NT2/D1 (cell line): ENCODE data around the gene NRCAM.

Experiments
- DNase-seq: peaks from one replicate; pipeline ENCODE4 v3.0.0-alpha.2; 2011; ENCODE audit warnings: low read depth, low spot score
- H3K27me3 ChIP-seq: 2 replicates; pipeline ENCODE4 v1.6.0; 2011; ENCODE audit warnings: mild to moderate bottlenecking; ENCODE audit not compliant: insufficient read length, insufficient read depth
- H3K36me3 ChIP-seq: 2 replicates; pipeline ENCODE4 v1.6.1; 2011; ENCODE audit warnings: mild to moderate bottlenecking, low read length, mixed read lengths; ENCODE audit not compliant: insufficient read depth, insufficient read length
- H3K4me1 ChIP-seq: 2 replicates; pipeline ENCODE4 v1.5.1; 2011; ENCODE audit not compliant: insufficient read depth, insufficient read length
- H3K4me3 ChIP-seq: 2 replicates; pipeline ENCODE4 v1.5.1; 2011; ENCODE audit warnings: low read depth; ENCODE audit not compliant: insufficient read length
- H3K9ac ChIP-seq: 2 replicates; pipeline ENCODE4 v1.6.0; 2011; ENCODE audit warnings: low read depth; ENCODE audit not compliant: insufficient read length
- H3K9me3 ChIP-seq: 2 replicates; pipeline ENCODE4 v1.5.1; 2011; ENCODE audit warnings: mild to moderate bottlenecking, low read length; ENCODE audit not compliant: insufficient read depth
- SUZ12 ChIP-seq: IDR thresholded peaks from 2 replicates; pipeline ENCODE4 v1.6.1; 2011; ENCODE audit not compliant: insufficient read length, insufficient read depth; ENCODE audit errors: extremely low read depth
- YY1 ChIP-seq: IDR thresholded peaks from 2 replicates; pipeline ENCODE4 v1.6.1; 2011; ENCODE audit not compliant: insufficient read length, insufficient read depth
- ZNF274 ChIP-seq: IDR thresholded peaks from 2 replicates; pipeline ENCODE4 v1.6.1; 2011; ENCODE audit warnings: mild to moderate bottlenecking, low read depth, low read length

The NRCAM gene

GRCh38 chr7:108370616-108371015 is 85.6 kb downstream of the NRCAM start:
- no peak for DNase-seq
- Histone ChIP-seq H3K9ac (no peak overlapping the region), H3K36me3 (no peaks in the 10 kb centered on the region), H3K4me1 (no peaks in the 10 kb centered on the region), H3K27me3 (no peaks in the 10 kb centered on the region), H3K9me3 (no peaks in the 10 kb centered on the region), H3K4me3 (no peak overlapping the region)
- TF ChIP-seq ZNF274 = no peak
- TF ChIP-seq SUZ12 = no peak

GRCh38 chr7:108368466-108368865 is 87.8 kb downstream of the NRCAM start:
- no peak for DNase-seq
- Histone ChIP-seq H3K27me3 (no peaks in the 10 kb centered on the region), H3K4me3 (no peak overlapping the region), H3K9ac (no peak overlapping the region), H3K9me3 (no peaks in the 10 kb centered on the region; the same call in 1 of the 2 replicates), H3K4me1 (no peaks in the 10 kb centered on the region), H3K36me3 (no peaks in the 10 kb centered on the region)
- TF ChIP-seq ZNF274 = no peak
- no peak for TF ChIP-seq SUZ12
- TF ChIP-seq YY1 = no peak

GRCh38 chr7:108367946-108368345 is 88.3 kb downstream of the NRCAM start:
- no peaks in the 10 kb centered on the region for H3K36me3 ChIP-seq
- H3K9me3 ChIP-seq = no peaks in the 10 kb centered on the region; the same call in 1 of the 2 replicates
- H3K9ac ChIP-seq = no peak overlapping the region
- H3K27me3 ChIP-seq = no peaks in the 10 kb centered on the region
- TF ChIP-seq YY1 (no peak), ZNF274 (no peak), SUZ12 (no peak)
- H3K4me1 ChIP-seq = no peaks in the 10 kb centered on the region
- H3K4me3 ChIP-seq = no peak overlapping the region
- DNase-seq = no peak

GRCh38 chr7:108367314-108367713 is 88.9 kb downstream of the NRCAM start:
- DNase-seq = no peak
- Histone ChIP-seq H3K27me3 (no peaks in the 10 kb centered on the region), H3K4me1 (no peaks in the 10 kb centered on the region), H3K36me3 (no peaks in the 10 kb centered on the region), H3K4me3 (no peak overlapping the region), H3K9ac (no peak overlapping the region), H3K9me3 (no peaks in the 10 kb centered on the region; the same call in 1 of the 2 replicates)
- TF ChIP-seq SUZ12 (no peak), YY1 (no peak), ZNF274 (no peak)

GRCh38 chr7:108363659-108364058 is 92.6 kb downstream of the NRCAM start:
- Histone ChIP-seq H3K27me3 (no peaks in the 10 kb centered on the region), H3K4me1 (no peaks in the 10 kb centered on the region), H3K4me3 (no peak overlapping the region), H3K36me3 (no peaks in the 10 kb centered on the region), H3K9me3 (no peaks in the 10 kb centered on the region; the same call in 1 of the 2 replicates), H3K9ac (no peak overlapping the region)
- TF ChIP-seq SUZ12 (no peak), YY1 (no peak), ZNF274 (no peak)
- no peak for DNase-seq

GRCh38 chr7:108360058-108360800 is 96.0 kb downstream of the NRCAM start:
- no peak overlapping the region for H3K4me3 ChIP-seq
- H3K9ac ChIP-seq = no peak overlapping the region
- no peaks in the 10 kb centered on the region for H3K27me3 ChIP-seq
- TF ChIP-seq ZNF274 (no peak), SUZ12 (no peak), YY1 (no peak)
- no peak for DNase-seq
- H3K4me1 ChIP-seq = no peaks in the 10 kb centered on the region
- no peaks in the 10 kb centered on the region for H3K36me3 ChIP-seq
- no peaks in the 10 kb centered on the region; the same call in 1 of the 2 replicates for H3K9me3 ChIP-seq

GRCh38 chr7:108358553-108358952 is 97.7 kb downstream of the NRCAM start:
- DNase-seq = peak; percentile 36
- TF ChIP-seq ZNF274 = no peak
- H3K27me3 ChIP-seq = no peaks in the 10 kb centered on the region
- no peaks in the 10 kb centered on the region; the same call in 1 of the 2 replicates for H3K9me3 ChIP-seq
- H3K9ac ChIP-seq = no peak overlapping the region
- H3K36me3 ChIP-seq = no peaks in the 10 kb centered on the region
- H3K4me1 ChIP-seq = no peaks in the 10 kb centered on the region
- H3K4me3 ChIP-seq = no peak overlapping the region

- Histone ChIP-seq H3K9me3 (no peaks in the 10 kb centered on the region), H3K4me1 (no peaks in the 10 kb centered on the region), H3K27me3 (no peaks in the 10 kb centered on the region), H3K4me3 (no peak overlapping the region), H3K9ac (no peak overlapping the region), H3K36me3 (no peaks in the 10 kb centered on the region)
- no peak for DNase-seq
- no peak for TF ChIP-seq SUZ12
- no peak for TF ChIP-seq YY1
- TF ChIP-seq ZNF274 = no peak
Measured at GRCh38 chr7:108351729-108352131, 104.5 kb downstream of the NRCAM start.
